ENCODE measurements around the gene PTPRC.

DNA sequence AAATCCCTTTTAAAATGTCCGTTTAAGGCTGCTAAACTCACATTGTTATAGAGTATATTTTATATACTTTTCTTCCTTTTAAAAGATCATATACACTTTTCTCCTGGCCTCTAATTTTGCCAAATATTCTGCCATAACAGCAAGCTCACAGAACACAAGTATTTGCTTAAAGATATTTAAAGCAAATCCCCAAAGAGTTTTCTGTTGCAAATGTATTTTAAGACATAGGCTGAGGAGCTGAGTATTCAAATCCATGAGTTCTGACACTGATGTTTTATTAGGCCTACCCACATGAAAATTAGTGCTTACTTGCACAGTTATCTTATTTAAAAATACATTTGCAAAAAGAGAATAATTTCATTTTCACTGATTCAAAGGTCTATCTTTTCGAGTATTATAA, 1.7 kb upstream of the PTPRC start:
- TF ChIP-seq POLR2AphosphoS5 (IDR thresholded peaks at IDR 0.05; ENCODE audit: insufficient read depth, low read depth, low read length) = no peak
- TF ChIP-seq, protein P1, sequence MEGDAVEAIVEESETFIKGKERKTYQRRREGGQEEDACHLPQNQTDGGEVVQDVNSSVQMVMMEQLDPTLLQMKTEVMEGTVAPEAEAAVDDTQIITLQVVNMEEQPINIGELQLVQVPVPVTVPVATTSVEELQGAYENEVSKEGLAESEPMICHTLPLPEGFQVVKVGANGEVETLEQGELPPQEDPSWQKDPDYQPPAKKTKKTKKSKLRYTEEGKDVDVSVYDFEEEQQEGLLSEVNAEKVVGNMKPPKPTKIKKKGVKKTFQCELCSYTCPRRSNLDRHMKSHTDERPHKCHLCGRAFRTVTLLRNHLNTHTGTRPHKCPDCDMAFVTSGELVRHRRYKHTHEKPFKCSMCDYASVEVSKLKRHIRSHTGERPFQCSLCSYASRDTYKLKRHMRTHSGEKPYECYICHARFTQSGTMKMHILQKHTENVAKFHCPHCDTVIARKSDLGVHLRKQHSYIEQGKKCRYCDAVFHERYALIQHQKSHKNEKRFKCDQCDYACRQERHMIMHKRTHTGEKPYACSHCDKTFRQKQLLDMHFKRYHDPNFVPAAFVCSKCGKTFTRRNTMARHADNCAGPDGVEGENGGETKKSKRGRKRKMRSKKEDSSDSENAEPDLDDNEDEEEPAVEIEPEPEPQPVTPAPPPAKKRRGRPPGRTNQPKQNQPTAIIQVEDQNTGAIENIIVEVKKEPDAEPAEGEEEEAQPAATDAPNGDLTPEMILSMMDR (IDR thresholded peaks at IDR 0.05; ENCODE audit: extremely low read depth in 1 of 2, insufficient read depth in 1 of 2, low read depth in 1 of 2, low read length in 2 of 2) = no peak
